ENCODE results near the gene NGRN.
A peak's percentile ranks its signal among the peaks of the same experiment; 100 is the strongest.

- TF ChIP-seq, protein P1, sequence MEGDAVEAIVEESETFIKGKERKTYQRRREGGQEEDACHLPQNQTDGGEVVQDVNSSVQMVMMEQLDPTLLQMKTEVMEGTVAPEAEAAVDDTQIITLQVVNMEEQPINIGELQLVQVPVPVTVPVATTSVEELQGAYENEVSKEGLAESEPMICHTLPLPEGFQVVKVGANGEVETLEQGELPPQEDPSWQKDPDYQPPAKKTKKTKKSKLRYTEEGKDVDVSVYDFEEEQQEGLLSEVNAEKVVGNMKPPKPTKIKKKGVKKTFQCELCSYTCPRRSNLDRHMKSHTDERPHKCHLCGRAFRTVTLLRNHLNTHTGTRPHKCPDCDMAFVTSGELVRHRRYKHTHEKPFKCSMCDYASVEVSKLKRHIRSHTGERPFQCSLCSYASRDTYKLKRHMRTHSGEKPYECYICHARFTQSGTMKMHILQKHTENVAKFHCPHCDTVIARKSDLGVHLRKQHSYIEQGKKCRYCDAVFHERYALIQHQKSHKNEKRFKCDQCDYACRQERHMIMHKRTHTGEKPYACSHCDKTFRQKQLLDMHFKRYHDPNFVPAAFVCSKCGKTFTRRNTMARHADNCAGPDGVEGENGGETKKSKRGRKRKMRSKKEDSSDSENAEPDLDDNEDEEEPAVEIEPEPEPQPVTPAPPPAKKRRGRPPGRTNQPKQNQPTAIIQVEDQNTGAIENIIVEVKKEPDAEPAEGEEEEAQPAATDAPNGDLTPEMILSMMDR (conservative IDR thresholded peaks at IDR 0.05 in 1 of 2, IDR thresholded peaks at IDR 0.05 in 1 of 2; ENCODE audit: low read depth in 1 of 2, low read length in 2 of 2), result peak; percentile 55 to 60
- TF ChIP-seq EZH2 (IDR thresholded peaks at IDR 0.05; ENCODE audit: low read length, missing control alignments), result no peak
These were observed 45.9 kb upstream of the NGRN start for GRCh38 chr15:90219421-90220141.

Measured in fibroblast of lung (primary cell).